ENCODE measurements around the gene GRIK4. TPM values are rescaled to one million over a fixed set of nuclear protein-coding genes. Genes with fewer than 3 reads are reported as not detected.

GRIK4 gene
- polyA plus RNA-seq, 1 donor from 2014 or later, result 3.4 TPM

- H3F3A ChIP-seq (ENCODE audit: insufficient read depth, low read length, poor library complexity, severe bottlenecking), result no peaks in the 10 kb centered on the region
- H3K36me3 ChIP-seq (ENCODE audit: insufficient read depth, low read length), result no peaks in the 10 kb centered on the region
- H2AFZ ChIP-seq (ENCODE audit: low read depth, low read length), result no peak overlapping the region
- H3K9ac ChIP-seq (ENCODE audit: low read length), result no peak overlapping the region
- H3K27me3 ChIP-seq (ENCODE audit: insufficient read depth, low read depth, low read length), result no peaks in the 10 kb centered on the region
- H3K9me2 ChIP-seq (ENCODE audit: insufficient read depth, low read length), result no peaks in the 10 kb centered on the region
- H3K4me3 ChIP-seq (ENCODE audit: low read length), result peak overlapping the region; percentile 41
- H3K27ac ChIP-seq (ENCODE audit: low read length), result peak overlapping the region; percentile 82
- no peaks in the 10 kb centered on the region for H3K9me3 ChIP-seq (ENCODE audit: low read length)
- no peak for TF ChIP-seq EZH2 (IDR thresholded peaks at IDR 0.05; ENCODE audit: borderline replicate concordance, insufficient read depth, low read length, poor library complexity, severe bottlenecking)
- no peak for TF ChIP-seq MXI1 (conservative IDR thresholded peaks at IDR 0.05; ENCODE audit: poor library complexity, severe bottlenecking)
- TF ChIP-seq RAD21 (conservative IDR thresholded peaks at IDR 0.05), result no peak
- TF ChIP-seq CTCF (IDR thresholded peaks at IDR 0.05; ENCODE audit: poor library complexity, severe bottlenecking), result no peak
- no peak for TF ChIP-seq REST (IDR thresholded peaks at IDR 0.05; ENCODE audit: borderline replicate concordance)
- no peak for TF ChIP-seq TAF1 (IDR thresholded peaks at IDR 0.05; ENCODE audit: low read depth)
- no peak for TF ChIP-seq SMC3 (conservative IDR thresholded peaks at IDR 0.05; ENCODE audit: poor library complexity)
- TF ChIP-seq POLR2AphosphoS5 (IDR thresholded peaks at IDR 0.05), result no peak
- no peak for TF ChIP-seq EP300 (conservative IDR thresholded peaks at IDR 0.05; ENCODE audit: poor library complexity, severe bottlenecking)
- H3K79me2 ChIP-seq (replicated peaks; ENCODE audit: insufficient read depth, low read length), result no peaks in the 10 kb centered on the region
- H3K4me2 ChIP-seq (ENCODE audit: low read length), result no peak overlapping the region
- H4K20me1 ChIP-seq (ENCODE audit: insufficient read depth), result no peaks in the 10 kb centered on the region
These were observed 401.4 kb downstream of the GRIK4 start for GRCh38 chr11:120912915-120913314.

- H3F3A ChIP-seq (ENCODE audit: insufficient read depth, low read length, poor library complexity, severe bottlenecking), result no peaks in the 10 kb centered on the region
- no peak overlapping the region for H3K9ac ChIP-seq (ENCODE audit: low read length)
- H3K27me3 ChIP-seq (ENCODE audit: insufficient read depth, low read depth, low read length), result no peaks in the 10 kb centered on the region
- peak overlapping the region; percentile 82 for H3K27ac ChIP-seq (ENCODE audit: low read length)
- no peaks in the 10 kb centered on the region for H4K20me1 ChIP-seq (ENCODE audit: insufficient read depth)
- no peaks in the 10 kb centered on the region for H3K36me3 ChIP-seq (ENCODE audit: insufficient read depth, low read length)
- H2AFZ ChIP-seq (ENCODE audit: low read depth, low read length), result no peak overlapping the region
- no peaks in the 10 kb centered on the region for H3K9me2 ChIP-seq (ENCODE audit: insufficient read depth, low read length)
- no peak overlapping the region for H3K4me2 ChIP-seq (ENCODE audit: low read length)
- no peaks in the 10 kb centered on the region for H3K79me2 ChIP-seq (replicated peaks; ENCODE audit: insufficient read depth, low read length)
- TF ChIP-seq TAF1 (IDR thresholded peaks at IDR 0.05; ENCODE audit: low read depth) (no peak), POLR2AphosphoS5 (IDR thresholded peaks at IDR 0.05) (peak; percentile 98), SMC3 (conservative IDR thresholded peaks at IDR 0.05; ENCODE audit: poor library complexity) (no peak), CTCF (IDR thresholded peaks at IDR 0.05; ENCODE audit: poor library complexity, severe bottlenecking) (no peak), REST (IDR thresholded peaks at IDR 0.05; ENCODE audit: borderline replicate concordance) (peak; percentile 94), EP300 (conservative IDR thresholded peaks at IDR 0.05; ENCODE audit: poor library complexity, severe bottlenecking) (peak; percentile 100), MXI1 (conservative IDR thresholded peaks at IDR 0.05; ENCODE audit: poor library complexity, severe bottlenecking) (no peak), EZH2 (IDR thresholded peaks at IDR 0.05; ENCODE audit: borderline replicate concordance, insufficient read depth, low read length, poor library complexity, severe bottlenecking) (no peak), RAD21 (conservative IDR thresholded peaks at IDR 0.05) (no peak)
- peak overlapping the region; percentile 41 for H3K4me3 ChIP-seq (ENCODE audit: low read length)
- H3K9me3 ChIP-seq (ENCODE audit: low read length), result no peaks in the 10 kb centered on the region
These were observed 402.5 kb downstream of the GRIK4 start for GRCh38 chr11:120914021-120914420.

Data from neural cell (in vitro differentiated cells).